ENCODE data around the gene PPFIA3. TPM values are rescaled to one million over a fixed set of nuclear protein-coding genes. Genes with fewer than 3 reads are reported as not detected.

The PPFIA3 gene
- total RNA-seq, 2 experiments from 2014 or later, result 2.0 to 2.8 TPM

DNA sequence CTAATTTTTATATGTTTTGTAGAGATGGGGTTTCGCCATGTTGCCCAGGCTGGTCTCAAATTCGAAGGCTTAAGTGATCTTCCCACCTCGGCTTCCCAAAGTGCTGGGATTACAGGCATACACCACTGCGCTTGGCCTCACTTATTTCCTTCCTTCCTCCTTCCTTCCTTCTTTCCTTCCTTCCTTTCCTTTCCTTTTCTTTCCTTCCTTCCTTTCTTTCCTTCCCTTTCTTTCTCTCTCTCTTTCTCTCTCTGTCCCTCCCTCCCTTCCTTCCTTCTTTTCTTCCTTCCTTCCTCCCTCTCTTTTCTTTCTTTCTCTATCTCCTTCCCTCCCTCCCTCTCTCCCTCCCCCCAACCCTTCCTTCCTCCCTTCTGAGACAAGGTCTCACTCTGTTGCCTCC lies 75.1 kb downstream of the PPFIA3 start:
- Mint-ChIP-seq H3K36me3 (ENCODE audit: low read depth) (no peaks in the 10 kb centered on the region), H3K4me1 (ENCODE audit: low read depth) (peaks cover 7% of the 10 kb centered on the region), H3K9me3 (no peaks in the 10 kb centered on the region), H3K4me3 (no peak overlapping the region), H3K27ac (no peak overlapping the region), H3K27me3 (peaks cover 10% of the 10 kb centered on the region)
- Histone ChIP-seq H3K4me1 (ENCODE audit: insufficient read depth, low read length) (peaks cover 10% of the 10 kb centered on the region), H3K27ac (ENCODE audit: low read depth in 1 of 2, low read length in 2 of 2) (no peak overlapping the region), H3K36me3 (ENCODE audit: insufficient read depth, low read length) (no peaks in the 10 kb centered on the region), H3K9me3 (ENCODE audit: control insufficient read depth in 1 of 2, insufficient read depth in 1 of 2, low read length in 2 of 2) (no peaks in the 10 kb centered on the region), H3K27me3 (ENCODE audit: control insufficient read depth in 1 of 2, insufficient read depth in 2 of 2, low read length in 2 of 2) (no peaks in the 10 kb centered on the region), H3K4me3 (ENCODE audit: low read length) (no peak overlapping the region)
- DNase-seq (no peak), ATAC-seq (ENCODE audit: poor library complexity) (no peak)
- ChIA-PET POLR2A (no interaction called here), CTCF (no interaction called here)
- intact Hi-C loops (cut with DNase I, micrococcal nuclease), result no loop called here
- no peak for TF ChIP-seq CTCF (IDR thresholded peaks at IDR 0.05)

DNA sequence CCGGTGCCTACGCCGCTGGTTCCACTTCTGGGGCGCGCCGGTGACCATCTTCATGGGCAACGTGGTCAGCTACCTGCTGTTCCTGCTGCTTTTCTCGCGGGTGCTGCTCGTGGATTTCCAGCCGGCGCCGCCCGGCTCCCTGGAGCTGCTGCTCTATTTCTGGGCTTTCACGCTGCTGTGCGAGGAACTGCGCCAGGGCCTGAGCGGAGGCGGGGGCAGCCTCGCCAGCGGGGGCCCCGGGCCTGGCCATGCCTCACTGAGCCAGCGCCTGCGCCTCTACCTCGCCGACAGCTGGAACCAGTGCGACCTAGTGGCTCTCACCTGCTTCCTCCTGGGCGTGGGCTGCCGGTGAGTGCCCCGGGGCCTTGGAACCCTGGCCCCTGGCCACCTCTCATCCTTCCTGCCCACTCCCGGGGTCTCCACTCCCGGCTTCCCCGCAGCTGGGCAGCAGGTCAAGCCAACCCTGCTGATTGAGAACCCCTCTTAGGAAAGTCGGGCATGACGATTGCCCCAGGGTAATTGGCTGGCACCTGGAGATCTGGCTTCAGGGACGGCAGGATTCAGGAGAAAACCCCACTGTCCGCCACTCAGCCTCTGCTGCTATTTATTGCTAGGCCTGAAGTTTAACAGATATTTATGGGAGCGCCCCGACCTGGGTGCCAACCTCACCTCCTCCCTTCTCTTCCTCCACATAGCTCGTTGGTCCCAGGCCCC lies 77.3 kb downstream of the PPFIA3 start:
- H3K36me3 Mint-ChIP-seq (ENCODE audit: low read depth), result no peaks in the 10 kb centered on the region
- Histone ChIP-seq H3K36me3 (ENCODE audit: insufficient read depth, low read length) (no peaks in the 10 kb centered on the region), H3K27ac (ENCODE audit: low read depth in 1 of 2, low read length in 2 of 2) (no peak overlapping the region), H3K4me3 (ENCODE audit: low read length) (no peak overlapping the region), H3K27me3 (ENCODE audit: control insufficient read depth in 1 of 2, insufficient read depth in 2 of 2, low read length in 2 of 2) (no peaks in the 10 kb centered on the region), H3K4me1 (ENCODE audit: insufficient read depth, low read length) (no peaks in the 10 kb centered on the region), H3K9me3 (ENCODE audit: control insufficient read depth in 1 of 2, insufficient read depth in 1 of 2, low read length in 2 of 2) (no peaks in the 10 kb centered on the region)
- ChIA-PET POLR2A (no interaction called here), CTCF (interaction anchor here (4.5 kb wide), 1 partner anchor 99 kb away, joined by 31 read pairs; no protein-coding TSS in a partner anchor)
- TF ChIP-seq CTCF (IDR thresholded peaks at IDR 0.05), result no peak
- no peak for DNase-seq
- H3K4me1 Mint-ChIP-seq (ENCODE audit: low read depth), result no peaks in the 10 kb centered on the region
- peaks cover 10% of the 10 kb centered on the region for H3K27me3 Mint-ChIP-seq
- no peak overlapping the region for H3K4me3 Mint-ChIP-seq
- no peak overlapping the region for H3K27ac Mint-ChIP-seq
- intact Hi-C loops (cut with DNase I, micrococcal nuclease), result loop anchor here in 1 of 2 experiments (5.0 kb wide), 1 partner anchor 409 kb away; no protein-coding TSS in a partner anchor
- no peak for ATAC-seq (ENCODE audit: poor library complexity)
- no peaks in the 10 kb centered on the region for H3K9me3 Mint-ChIP-seq

DNA sequence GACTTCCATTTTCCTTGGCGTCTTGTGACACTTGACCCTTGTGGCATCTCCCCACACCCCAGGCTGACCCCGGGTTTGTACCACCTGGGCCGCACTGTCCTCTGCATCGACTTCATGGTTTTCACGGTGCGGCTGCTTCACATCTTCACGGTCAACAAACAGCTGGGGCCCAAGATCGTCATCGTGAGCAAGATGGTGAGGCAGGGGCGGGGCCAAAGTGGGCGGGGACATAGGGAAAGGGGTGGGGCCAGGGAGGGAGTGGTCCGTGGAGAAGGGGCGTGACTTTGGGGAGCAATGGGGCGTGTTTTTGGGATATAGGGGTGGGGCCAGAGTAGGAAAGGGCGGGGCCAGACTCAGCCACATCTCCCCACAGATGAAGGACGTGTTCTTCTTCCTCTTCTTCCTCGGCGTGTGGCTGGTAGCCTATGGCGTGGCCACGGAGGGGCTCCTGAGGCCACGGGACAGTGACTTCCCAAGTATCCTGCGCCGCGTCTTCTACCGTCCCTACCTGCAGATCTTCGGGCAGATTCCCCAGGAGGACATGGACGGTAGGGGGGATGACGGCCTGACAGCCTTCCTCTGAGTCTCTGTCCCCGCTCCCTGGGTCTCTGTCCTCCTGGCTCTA lies 81.0 kb downstream of the PPFIA3 start:
- no peak for TF ChIP-seq CTCF (IDR thresholded peaks at IDR 0.05)
- H3K9me3 ChIP-seq (ENCODE audit: control insufficient read depth in 1 of 2, insufficient read depth in 1 of 2, low read length in 2 of 2), result no peaks in the 10 kb centered on the region
- Mint-ChIP-seq H3K36me3 (ENCODE audit: low read depth) (no peaks in the 10 kb centered on the region), H3K9me3 (no peaks in the 10 kb centered on the region), H3K4me1 (ENCODE audit: low read depth) (no peaks in the 10 kb centered on the region), H3K27ac (no peak overlapping the region), H3K4me3 (no peak overlapping the region), H3K27me3 (peaks cover 10% of the 10 kb centered on the region)
- H3K27me3 ChIP-seq (ENCODE audit: control insufficient read depth in 1 of 2, insufficient read depth in 2 of 2, low read length in 2 of 2), result no peaks in the 10 kb centered on the region
- ChIA-PET POLR2A (no interaction called here), CTCF (interaction anchor here (4.5 kb wide), 1 partner anchor 102 kb away, joined by 31 read pairs; no protein-coding TSS in a partner anchor)
- H3K36me3 ChIP-seq (ENCODE audit: insufficient read depth, low read length), result no peaks in the 10 kb centered on the region
- ATAC-seq (ENCODE audit: poor library complexity), result no peak
- H3K4me1 ChIP-seq (ENCODE audit: insufficient read depth, low read length), result no peaks in the 10 kb centered on the region
- H3K4me3 ChIP-seq (ENCODE audit: low read length), result no peak overlapping the region
- no peak overlapping the region for H3K27ac ChIP-seq (ENCODE audit: low read depth in 1 of 2, low read length in 2 of 2)
- intact Hi-C loops (cut with DNase I, micrococcal nuclease), result no loop called here
- DNase-seq, result peak in 2 of 14 experiments; percentile 22 to 50

Other genes with a start within 250 kb of the PPFIA3 start
- 100 to 1,000 TPM; 569 to 584 TPM for gene PPP1R15A, start 247.1 kb upstream of the PPFIA3 start, total RNA-seq
- not detected for gene TULP2, start 220.8 kb upstream of the PPFIA3 start, total RNA-seq
- 10 to 100 TPM; 73.7 to 77.0 TPM for gene NUCB1, start 219.2 kb upstream of the PPFIA3 start, total RNA-seq
- gene DHDH, start 185.8 kb upstream of the PPFIA3 start, total RNA-seq, result 1 to 10 TPM; 1.1 to 1.8 TPM
- 10 to 100 TPM; 52.9 to 60.4 TPM for gene BAX, start 164.7 kb upstream of the PPFIA3 start, total RNA-seq
- gene FTL, start 154.2 kb upstream of the PPFIA3 start, total RNA-seq, result 100 to 1,000 TPM; 616 to 627 TPM
- gene GYS1, start 126.2 kb upstream of the PPFIA3 start, total RNA-seq, result 10 to 100 TPM; 13.2 to 14.1 TPM
- gene RUVBL2, start 125.7 kb upstream of the PPFIA3 start, total RNA-seq, result 10 to 100 TPM; 10.7 to 12.3 TPM
- gene LHB, start 102.5 kb upstream of the PPFIA3 start, total RNA-seq, result not detected
- not detected for gene CGB3, start 95.2 kb upstream of the PPFIA3 start, total RNA-seq
- gene CGB2, start 87.7 kb upstream of the PPFIA3 start, total RNA-seq, result not detected
- not detected for gene CGB1, start 82.6 kb upstream of the PPFIA3 start, total RNA-seq
- not detected for gene CGB5, start 75.7 kb upstream of the PPFIA3 start, total RNA-seq
- gene CGB8, start 70.4 kb upstream of the PPFIA3 start, total RNA-seq, result not detected
- gene CGB7, start 61.8 kb upstream of the PPFIA3 start, total RNA-seq, result not detected
- gene NTF4, start 54.7 kb upstream of the PPFIA3 start, total RNA-seq, result not detected
- not detected for gene KCNA7, start 46.8 kb upstream of the PPFIA3 start, total RNA-seq
- gene SNRNP70, start 34.1 kb upstream of the PPFIA3 start, total RNA-seq, result 100 to 1,000 TPM; 375 to 397 TPM
- gene LIN7B, start 5.2 kb upstream of the PPFIA3 start, total RNA-seq, result 1 to 10 TPM; 6.4 to 6.6 TPM
- gene C19orf73, start 401 bp upstream of the PPFIA3 start, total RNA-seq, result 1 to 10 TPM; 1.5 to 2.3 TPM
- gene HRC, start 35.9 kb downstream of the PPFIA3 start, total RNA-seq, result not detected
- not detected for gene TRPM4, start 38.2 kb downstream of the PPFIA3 start, total RNA-seq
- gene SLC6A16, start 205.6 kb downstream of the PPFIA3 start, total RNA-seq, result 1 to 10 TPM; 1.5 to 2.4 TPM
- gene CD37, start 215.9 kb downstream of the PPFIA3 start, total RNA-seq, result 100 to 1,000 TPM; 329 to 350 TPM
- gene TEAD2, start 242.9 kb downstream of the PPFIA3 start, total RNA-seq, result not detected
- not detected for gene DKKL1, start 244.3 kb downstream of the PPFIA3 start, total RNA-seq